ENCODE measurements around the gene CYP2C19.
"Not testable (repeated sequence)": the region's sequence is repeated elsewhere in the genome, so short reads cannot be mapped to it uniquely, and the experiment has no call there.

GRCh38 chr10:94800551-94800950 lies 38.1 kb downstream of the CYP2C19 start:
- not testable (repeated sequence) for TF ChIP-seq FOS (IDR thresholded peaks at IDR 0.05; ENCODE audit: low read depth, low read length); CEBPB (IDR thresholded peaks at IDR 0.05; ENCODE audit: low read depth, low read length); CTCF (conservative IDR thresholded peaks at IDR 0.05; ENCODE audit: low read depth, low read length)

Data from IMR-90 (cell line).